Upper lobe of left lung (tissue), 6 donors: Measurements from ENCODE around the gene TST. TPM values are rescaled to one million over a fixed set of nuclear protein-coding genes. Genes with fewer than 3 reads are reported as not detected.

ENCODE experiments used
- ATAC-seq, 2 donors: fragments of 200-7000 bp; cut with Tn5 transposase; one replicate each; pipeline ENCODE4 v1.9.1; 2022; ENCODE audit warnings: mild to moderate bottlenecking in 2 of 2, moderate library complexity in 2 of 2; ENCODE audit not compliant: low FRiP score in 2 of 2
- DNase-seq, 2 donors: peaks; one replicate each; pipeline ENCODE4 v3.0.0-alpha.2; 2019 to 2020
- H3K27ac ChIP-seq, 4 donors: fragments of 200-600 bp; sonication (generic); one replicate each; pipeline ENCODE4 v1.5.1; 2016 to 2019
- H3K27me3 ChIP-seq, 4 donors: fragments of 200-600 bp; sonication (generic); one replicate each; pipeline ENCODE4 v1.5.1; 2017 to 2019
- H3K36me3 ChIP-seq, 4 donors: fragments of 200-600 bp; sonication (generic); one replicate each; pipeline ENCODE4 v1.5.1; 2016 to 2019
- H3K4me1 ChIP-seq, 4 donors: fragments of 200-600 bp; sonication (generic); one replicate each; pipeline ENCODE4 v1.5.1; 2018 to 2019
- H3K4me3 ChIP-seq, 4 donors: fragments of 200-600 bp; sonication (generic); one replicate each; pipeline ENCODE4 v1.5.1; 2017 to 2019; ENCODE audit warnings: mild to moderate bottlenecking in 2 of 4, moderate library complexity in 1 of 4
- H3K9me3 ChIP-seq, 4 donors: fragments of 200-600 bp; sonication (generic); one replicate each; pipeline ENCODE4 v1.5.1; 2018 to 2019
- EP300 ChIP-seq, 4 donors: sonication (generic); formaldehyde crosslinking; IDR thresholded peaks; one replicate each; pipeline ENCODE4 v1.5.1; 2017; ENCODE audit warnings: antibody characterized with exemption in 4 of 4, control low read depth in 2 of 4
- POLR2A ChIP-seq, 4 donors: fragments of 450-650 bp; IDR thresholded peaks; one replicate each; pipeline ENCODE4 v1.5.1; 2016 to 2017; ENCODE audit warnings: antibody characterized with exemption in 4 of 4, mild to moderate bottlenecking in 2 of 4
- POLR2AphosphoS5 ChIP-seq, 2 donors: sonication (generic); formaldehyde crosslinking; IDR thresholded peaks; one replicate each; pipeline ENCODE4 v1.5.1; 2017; ENCODE audit warnings: antibody characterized with exemption in 2 of 2
- WGBS, 2 donors: methylation state at CpG; one replicate each; pipeline ENCODE4 v1.1.5; 2017 to 2018; 5-methylcytosine and 5-hydroxymethylcytosine counted together
- small RNA-seq, 4 donors: library from RNA; depleted of rRNA; stranded (forward); fragments of <200 nt; gene quantifications; one replicate each; pipeline ENCODE3, GENCODE V24; 2016
- total RNA-seq, 6 donors: library from RNA; depleted of rRNA in 4 of 6; stranded (reverse); fragments of >200 nt in 4 of 6; gene quantifications; one replicate each; pipeline versions ENCODE4 v1.1.0 to v1.2.1, GENCODE V29; 2016 to 2021
- TF ChIP-seq, protein P1 (sequence below), 6 experiments: fragments of 450-650 bp in 4 of 6; fragments of 200-600 bp in 2 of 6; sonication (generic) in 2 of 6; IDR thresholded peaks; one replicate each; pipeline ENCODE4 v1.5.1; 2016 to 2019; ENCODE audit warnings: antibody characterized with exemption in 6 of 6
- donor health status: DM: no; HTN: no; CAD: no; lungs with moderate emphysema.
- donor health status: DM: no; HTN: yes; CAD: no; lungs with severe emphysema.

The TST gene
- total RNA-seq, 6 donors from 2014 or later = 43.0 to 78.1 (median 70.2) TPM

- H3K27ac ChIP-seq = no peak overlapping the region
- WGBS, 2 donors = 62 to 71% methylated on average over 2 of the region's 2 CpGs
- DNase-seq (no peak), ATAC-seq (no peak)
- no peak overlapping the region for H3K4me3 ChIP-seq
- no peaks in the 10 kb centered on the region for H3K9me3 ChIP-seq
- no peaks in the 10 kb centered on the region for H3K4me1 ChIP-seq
- no peak for TF ChIP-seq POLR2AphosphoS5 (IDR thresholded peaks at IDR 0.05)
- TF ChIP-seq, protein P1, sequence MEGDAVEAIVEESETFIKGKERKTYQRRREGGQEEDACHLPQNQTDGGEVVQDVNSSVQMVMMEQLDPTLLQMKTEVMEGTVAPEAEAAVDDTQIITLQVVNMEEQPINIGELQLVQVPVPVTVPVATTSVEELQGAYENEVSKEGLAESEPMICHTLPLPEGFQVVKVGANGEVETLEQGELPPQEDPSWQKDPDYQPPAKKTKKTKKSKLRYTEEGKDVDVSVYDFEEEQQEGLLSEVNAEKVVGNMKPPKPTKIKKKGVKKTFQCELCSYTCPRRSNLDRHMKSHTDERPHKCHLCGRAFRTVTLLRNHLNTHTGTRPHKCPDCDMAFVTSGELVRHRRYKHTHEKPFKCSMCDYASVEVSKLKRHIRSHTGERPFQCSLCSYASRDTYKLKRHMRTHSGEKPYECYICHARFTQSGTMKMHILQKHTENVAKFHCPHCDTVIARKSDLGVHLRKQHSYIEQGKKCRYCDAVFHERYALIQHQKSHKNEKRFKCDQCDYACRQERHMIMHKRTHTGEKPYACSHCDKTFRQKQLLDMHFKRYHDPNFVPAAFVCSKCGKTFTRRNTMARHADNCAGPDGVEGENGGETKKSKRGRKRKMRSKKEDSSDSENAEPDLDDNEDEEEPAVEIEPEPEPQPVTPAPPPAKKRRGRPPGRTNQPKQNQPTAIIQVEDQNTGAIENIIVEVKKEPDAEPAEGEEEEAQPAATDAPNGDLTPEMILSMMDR (IDR thresholded peaks at IDR 0.05) = no peak
- H3K27me3 ChIP-seq = no peaks in the 10 kb centered on the region
- no peaks in the 10 kb centered on the region for H3K36me3 ChIP-seq
Measured at GRCh38 chr22:36963302-36963701, 55.9 kb downstream of the TST start.

DNA sequence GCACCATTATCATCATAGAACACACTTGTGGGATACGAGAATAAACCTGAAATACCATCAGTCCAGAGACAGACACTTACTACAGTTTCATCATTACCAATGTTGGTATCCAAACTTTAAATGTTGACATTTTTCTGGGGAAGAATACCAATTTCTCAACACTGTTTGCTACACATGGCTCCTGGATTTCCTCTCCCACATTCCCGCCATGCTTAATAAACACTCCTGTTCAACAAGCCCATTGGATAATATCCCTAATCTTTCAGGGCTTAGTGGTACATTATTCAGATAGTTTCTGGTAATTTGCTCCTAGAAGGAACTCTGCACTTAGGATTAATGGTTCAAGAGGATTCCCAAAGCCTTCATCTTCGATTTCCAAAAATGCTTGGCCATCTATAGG is 57.6 kb downstream of the TST start:
- H3K4me3 ChIP-seq = no peak overlapping the region
- peaks cover 0 to 3% (median 0%) of the 10 kb centered on the region in 4 donors for H3K9me3 ChIP-seq
- no peaks in the 10 kb centered on the region for H3K27me3 ChIP-seq
- no peaks in the 10 kb centered on the region for H3K4me1 ChIP-seq
- H3K27ac ChIP-seq = no peak overlapping the region
- ATAC-seq = no peak
- DNase-seq = no peak
- TF ChIP-seq, protein P1 (IDR thresholded peaks at IDR 0.05) = no peak
- TF ChIP-seq POLR2A (IDR thresholded peaks at IDR 0.05) (no peak), EP300 (IDR thresholded peaks at IDR 0.05) (no peak), POLR2AphosphoS5 (IDR thresholded peaks at IDR 0.05) (no peak)
- 49 to 53% methylated on average over 3 of the region's 3 CpGs for WGBS, 2 donors
- H3K36me3 ChIP-seq = no peaks in the 10 kb centered on the region

Small RNAs within 50 kb of the gene (small RNA-seq; reads per million reads assigned to genes)
- 0 reads per million in 4 donors for gene RF00019

Other genes starting within 250 kb of the TST start
- 10 to 100 TPM; 12.6 to 43.0 (median 27.4) TPM for gene IFT27, start 243.3 kb downstream of the TST start, total RNA-seq
- gene PVALB, start 202.4 kb downstream of the TST start, total RNA-seq = 1 to 10 TPM in 3 of 6 donors, not detected in 3; 1.5 to 3.3 (median 1.8) TPM
- 10 to 100 TPM; 28.2 to 72.5 (median 54.3) TPM for gene NCF4, start 158.4 kb downstream of the TST start, total RNA-seq
- gene CSF2RB, start 105.8 kb downstream of the TST start, total RNA-seq = 10 to 100 TPM in 5 of 6 donors, 1 to 10 TPM in 1; 8.2 to 43.0 (median 24.2) TPM
- 100 to 1,000 TPM in 5 of 6 donors, 10 to 100 TPM in 1; 80.8 to 183 (median 135) TPM for gene MPST, start 295 bp upstream of the TST start, total RNA-seq
- 10 to 100 TPM in 5 of 6 donors, 1 to 10 TPM in 1; 9.0 to 30.4 (median 23.2) TPM for gene KCTD17, start 32.3 kb upstream of the TST start, total RNA-seq
- 1 to 10 TPM in 5 of 6 donors, under 1 TPM in 1; 0.47 to 8.2 (median 2.0) TPM for gene TMPRSS6, start 90.3 kb upstream of the TST start, total RNA-seq
- 1 to 10 TPM; 3.4 to 9.4 (median 5.8) TPM for gene IL2RB, start 130.5 kb upstream of the TST start, total RNA-seq
- 1 to 10 TPM; 2.1 to 8.4 (median 4.7) TPM for gene C1QTNF6, start 168.8 kb upstream of the TST start, total RNA-seq
- under 1 TPM in 2 of 6 donors, not detected in 4; 0.06 to 0.13 TPM for gene SSTR3, start 193.0 kb upstream of the TST start, total RNA-seq
- gene RAC2, start 224.8 kb upstream of the TST start, total RNA-seq = 100 to 1,000 TPM in 1 of 6 donors, 10 to 100 TPM in 5; 22.1 to 126 (median 65.2) TPM